ENCODE measurements around the gene OGFR. TPM values are rescaled to one million over a fixed set of nuclear protein-coding genes. Genes with fewer than 3 reads are reported as not detected.
"Not testable (repeated sequence)": the region's sequence is repeated elsewhere in the genome, so short reads cannot be mapped to it uniquely, and the experiment has no call there.

The OGFR gene
- total RNA-seq, 1 experiment from 2014 or later, result 46.1 TPM

- CTCF ChIA-PET, result no interaction called here
- Histone ChIP-seq H3K27me3 (replicated peaks; ENCODE audit: insufficient read depth, low read depth, low read length, poor library complexity) (no peaks in the 10 kb centered on the region), H3K4me3 (ENCODE audit: low read depth, low read length, poor library complexity, severe bottlenecking) (no peak overlapping the region), H3K36me3 (ENCODE audit: insufficient read depth, low read length, poor library complexity, severe bottlenecking) (peaks cover 48% of the 10 kb centered on the region), H3K9me3 (ENCODE audit: low read depth, low read length, poor library complexity, severe bottlenecking) (no peaks in the 10 kb centered on the region), H3K4me1 (ENCODE audit: insufficient read depth, low read length, poor library complexity, severe bottlenecking) (peaks cover 5% of the 10 kb centered on the region), H3K27ac (ENCODE audit: low read depth, low read length, poor library complexity, severe bottlenecking) (no peak overlapping the region)
- DNase-seq (ENCODE audit: low spot score), result no peak
- TF ChIP-seq EZH2 (IDR thresholded peaks at IDR 0.05; ENCODE audit: borderline replicate concordance, low read depth, low read length, poor library complexity, severe bottlenecking) (no peak), CTCF (conservative IDR thresholded peaks at IDR 0.05; ENCODE audit: low read depth, low read length) (no peak)
- no TSS peak for BruUV-seq (replicated peaks)
- POLR2A ChIA-PET (ENCODE audit: low non-redundant PET), result no interaction called here
- intact Hi-C loops (cut with micrococcal nuclease; ENCODE audit: unreplicated experiment), result no loop called here
Measured at GRCh38 chr20:62850333-62850974, 45.8 kb downstream of the OGFR start.

GRCh38 chr20:62852196-62852595 lies 47.6 kb downstream of the OGFR start:
- no peak for DNase-seq (ENCODE audit: low spot score)
- H3K4me1 ChIP-seq (ENCODE audit: insufficient read depth, low read length, poor library complexity, severe bottlenecking), result no peaks in the 10 kb centered on the region
- H3K36me3 ChIP-seq (ENCODE audit: insufficient read depth, low read length, poor library complexity, severe bottlenecking), result peaks cover 53% of the 10 kb centered on the region
- TF ChIP-seq EZH2 (IDR thresholded peaks at IDR 0.05; ENCODE audit: borderline replicate concordance, low read depth, low read length, poor library complexity, severe bottlenecking) (no peak), CTCF (conservative IDR thresholded peaks at IDR 0.05; ENCODE audit: low read depth, low read length) (no peak)
- intact Hi-C loops (cut with micrococcal nuclease; ENCODE audit: unreplicated experiment), result no loop called here
- H3K9me3 ChIP-seq (ENCODE audit: low read depth, low read length, poor library complexity, severe bottlenecking), result no peaks in the 10 kb centered on the region
- ChIA-PET CTCF (no interaction called here), POLR2A (ENCODE audit: low non-redundant PET) (no interaction called here)
- H3K27me3 ChIP-seq (replicated peaks; ENCODE audit: insufficient read depth, low read depth, low read length, poor library complexity), result no peaks in the 10 kb centered on the region
- no peak overlapping the region for H3K27ac ChIP-seq (ENCODE audit: low read depth, low read length, poor library complexity, severe bottlenecking)
- H3K4me3 ChIP-seq (ENCODE audit: low read depth, low read length, poor library complexity, severe bottlenecking), result no peak overlapping the region
- BruUV-seq (replicated peaks), result no TSS peak

- Histone ChIP-seq H3K27me3 (replicated peaks; ENCODE audit: insufficient read depth, low read depth, low read length, poor library complexity) (no peaks in the 10 kb centered on the region), H3K9me3 (ENCODE audit: low read depth, low read length, poor library complexity, severe bottlenecking) (no peaks in the 10 kb centered on the region), H3K4me3 (ENCODE audit: low read depth, low read length, poor library complexity, severe bottlenecking) (no peak overlapping the region), H3K36me3 (ENCODE audit: insufficient read depth, low read length, poor library complexity, severe bottlenecking) (peaks cover 58% of the 10 kb centered on the region), H3K4me1 (ENCODE audit: insufficient read depth, low read length, poor library complexity, severe bottlenecking) (no peaks in the 10 kb centered on the region), H3K27ac (ENCODE audit: low read depth, low read length, poor library complexity, severe bottlenecking) (no peak overlapping the region)
- CTCF ChIA-PET, result no interaction called here
- POLR2A ChIA-PET (ENCODE audit: low non-redundant PET), result no interaction called here
- intact Hi-C loops (cut with micrococcal nuclease; ENCODE audit: unreplicated experiment), result no loop called here
- TF ChIP-seq CTCF (conservative IDR thresholded peaks at IDR 0.05; ENCODE audit: low read depth, low read length) (no peak), EZH2 (IDR thresholded peaks at IDR 0.05; ENCODE audit: borderline replicate concordance, low read depth, low read length, poor library complexity, severe bottlenecking) (no peak)
- no peak for DNase-seq (ENCODE audit: low spot score)
- no TSS peak for BruUV-seq (replicated peaks)
Measured at GRCh38 chr20:62852841-62853240, 48.2 kb downstream of the OGFR start.

GRCh38 chr20:62853304-62853703 lies 48.7 kb downstream of the OGFR start:
- H3K9me3 ChIP-seq (ENCODE audit: low read depth, low read length, poor library complexity, severe bottlenecking); DNase-seq (ENCODE audit: low spot score); CTCF ChIA-PET; H3K4me1 ChIP-seq (ENCODE audit: insufficient read depth, low read length, poor library complexity, severe bottlenecking); POLR2A ChIA-PET (ENCODE audit: low non-redundant PET); H3K27ac ChIP-seq (ENCODE audit: low read depth, low read length, poor library complexity, severe bottlenecking); intact Hi-C loops (cut with micrococcal nuclease; ENCODE audit: unreplicated experiment); H3K4me3 ChIP-seq (ENCODE audit: low read depth, low read length, poor library complexity, severe bottlenecking); H3K27me3 ChIP-seq (replicated peaks; ENCODE audit: insufficient read depth, low read depth, low read length, poor library complexity); BruUV-seq (replicated peaks): not testable (repeated sequence)
- peaks cover 58% of the 10 kb centered on the region for H3K36me3 ChIP-seq (ENCODE audit: insufficient read depth, low read length, poor library complexity, severe bottlenecking)
